Iris pigment epithelial cell (primary cell): ENCODE data around the gene CSNK2A1.
"Not testable (repeated sequence)": the region's sequence is repeated elsewhere in the genome, so short reads cannot be mapped to it uniquely, and the experiment has no call there.

Experiments used
- DNase-seq: peaks from one replicate; pipeline ENCODE4 v3.0.0-alpha.2; 2011; ENCODE audit warnings: low read depth

The CSNK2A1 gene

GRCh38 chr20:483815-484644, 59.6 kb downstream of the CSNK2A1 start:
- no peak for DNase-seq

GRCh38 chr20:481167-481566, 62.4 kb downstream of the CSNK2A1 start:
- DNase-seq = no peak

GRCh38 chr20:480044-480443, 63.5 kb downstream of the CSNK2A1 start:
- no peak for DNase-seq

GRCh38 chr20:479487-479886, 64.1 kb downstream of the CSNK2A1 start:
- DNase-seq = peak; percentile 17

- peak; percentile 68 for DNase-seq
Observed at GRCh38 chr20:478949-479429, 64.6 kb downstream of the CSNK2A1 start.

GRCh38 chr20:478010-478948, 65.3 kb downstream of the CSNK2A1 start:
- DNase-seq = peak; percentile 82

GRCh38 chr20:476561-477249, 66.9 kb downstream of the CSNK2A1 start:
- DNase-seq = not testable (repeated sequence)

GRCh38 chr20:475463-476357, 67.9 kb downstream of the CSNK2A1 start:
- DNase-seq = no peak

GRCh38 chr20:474581-474980, 69.0 kb downstream of the CSNK2A1 start:
- peak; percentile 10 for DNase-seq

- DNase-seq = no peak
Observed at GRCh38 chr20:472889-473292, 70.7 kb downstream of the CSNK2A1 start.

GRCh38 chr20:472137-472846, 71.3 kb downstream of the CSNK2A1 start:
- no peak for DNase-seq

GRCh38 chr20:469746-470490, 73.7 kb downstream of the CSNK2A1 start:
- no peak for DNase-seq

- DNase-seq = no peak
Observed at GRCh38 chr20:467755-468154, 75.8 kb downstream of the CSNK2A1 start.

- peak; percentile 84 for DNase-seq
Observed at GRCh38 chr20:462199-462991, 81.2 kb downstream of the CSNK2A1 start, which contains the start of gene TBC1D20. TSS of gene TBC1D20 (minus strand) at chr20:462533. CDS start at chr20:462405, 128 bp downstream.

GRCh38 chr20:461254-462198, 82.1 kb downstream of the CSNK2A1 start:
- DNase-seq = peak; percentile 54

- no peak for DNase-seq
Observed at GRCh38 chr20:460707-461106, 82.9 kb downstream of the CSNK2A1 start.

GRCh38 chr20:460180-460579, 83.4 kb downstream of the CSNK2A1 start:
- DNase-seq = no peak

- DNase-seq = no peak
Observed at GRCh38 chr20:458776-459175, 84.8 kb downstream of the CSNK2A1 start.
